OCI-LY1 (cell line): ENCODE data around the gene HGS.

Experiments used
- H2AFZ ChIP-seq: fragments of 200-600 bp; sonication (generic), shearing (Covaris generic); 2 replicates; pipeline ENCODE4 v1.6.0; 2014; ENCODE audit warnings: antibody characterized with exemption, mild to moderate bottlenecking, low read length
- H3F3A ChIP-seq: fragments of 200-600 bp; sonication (generic), shearing (Covaris generic); 2 replicates; pipeline ENCODE4 v1.6.0; 2014; ENCODE audit warnings: mild to moderate bottlenecking, antibody characterized with exemption, low read length, moderate library complexity; ENCODE audit not compliant: insufficient read depth
- H3K27ac ChIP-seq: fragments of 200-600 bp; sonication (generic); 2 replicates; pipeline ENCODE4 v1.5.1; 2014; ENCODE audit warnings: low read length, mixed run types, mild to moderate bottlenecking, low read depth; ENCODE audit not compliant: poor library complexity, severe bottlenecking
- H3K27me3 ChIP-seq: fragments of 200-600 bp; sonication (generic); 2 replicates; pipeline ENCODE4 v1.6.0; 2014; ENCODE audit warnings: antibody characterized with exemption, mild to moderate bottlenecking, low read length, moderate library complexity; ENCODE audit not compliant: insufficient read depth
- H3K36me3 ChIP-seq: fragments of 200-600 bp; sonication (generic); 2 replicates; pipeline ENCODE4 v1.6.1; 2014; ENCODE audit warnings: mild to moderate bottlenecking, antibody characterized with exemption, low read length, moderate library complexity, mixed read lengths; ENCODE audit not compliant: insufficient read depth
- H3K4me1 ChIP-seq: fragments of 200-600 bp; sonication (generic); 2 replicates; pipeline ENCODE4 v1.5.1; 2014; ENCODE audit warnings: mild to moderate bottlenecking, low read length, moderate library complexity; ENCODE audit not compliant: insufficient read depth, severe bottlenecking
- H3K4me2 ChIP-seq: fragments of 200-600 bp; sonication (generic), shearing (Covaris generic); 2 replicates; pipeline ENCODE4 v1.6.1; 2014; ENCODE audit warnings: low read length
- H3K4me3 ChIP-seq: fragments of 200-600 bp; sonication (generic); 2 replicates; pipeline ENCODE4 v1.5.1; 2014; ENCODE audit warnings: low read length, low read depth, mild to moderate bottlenecking, mixed read lengths; ENCODE audit not compliant: poor library complexity, severe bottlenecking
- H3K79me2 ChIP-seq: fragments of 200-600 bp; shearing (Covaris generic); 2 replicates; pipeline ENCODE4 v1.6.1; 2016; ENCODE audit warnings: mixed run types, low read length, mixed read lengths; ENCODE audit not compliant: insufficient read depth
- H3K9ac ChIP-seq: fragments of 200-600 bp; sonication (generic), shearing (Covaris generic); 2 replicates; pipeline ENCODE4 v1.6.1; 2014; ENCODE audit warnings: mild to moderate bottlenecking, low read length, mixed read lengths
- H3K9me2 ChIP-seq: fragments of 200-600 bp; sonication (generic), shearing (Covaris generic); 2 replicates; pipeline ENCODE4 v1.6.1; 2014; ENCODE audit warnings: low read depth, mild to moderate bottlenecking, low read length, mixed read lengths
- H3K9me3 ChIP-seq: fragments of 200-600 bp; shearing (Covaris generic); 2 replicates; pipeline ENCODE4 v1.6.1; 2014; ENCODE audit warnings: low read length, mixed read lengths
- H4K20me1 ChIP-seq: fragments of 200-600 bp; sonication (generic), shearing (Covaris generic); 2 replicates; pipeline ENCODE4 v1.6.0; 2016; ENCODE audit warnings: mild to moderate bottlenecking, low read length; ENCODE audit not compliant: insufficient read depth
- CTCF ChIP-seq: fragments of 200-600 bp; sonication (generic), shearing (Covaris generic); IDR thresholded peaks from 2 replicates; pipeline ENCODE4 v1.5.1; 2017; ENCODE audit warnings: mild to moderate bottlenecking, antibody characterized with exemption, low read length, moderate library complexity, mixed read lengths
- EZH2 ChIP-seq: fragments of 200-600 bp; sonication (generic), shearing (Covaris generic); IDR thresholded peaks from 2 replicates; pipeline ENCODE4 v1.8.0; 2017; ENCODE audit warnings: borderline replicate concordance, mixed run types, mild to moderate bottlenecking, antibody characterized with exemption, low read length, moderate library complexity, mixed read lengths

Gene HGS

GRCh38 chr17:81640011-81640410 lies 43.8 kb upstream of the HGS start:
- Histone ChIP-seq H4K20me1 (no peaks in the 10 kb centered on the region), H3K36me3 (no peaks in the 10 kb centered on the region), H3K27ac (no peak overlapping the region), H3K9ac (no peak overlapping the region), H3K9me3 (no peaks in the 10 kb centered on the region), H2AFZ (no peak overlapping the region), H3K79me2 (peaks cover 16% of the 10 kb centered on the region), H3K4me2 (no peak overlapping the region), H3K27me3 (peaks cover 6% of the 10 kb centered on the region; the same call in 1 of the 2 replicates), H3K9me2 (no peaks in the 10 kb centered on the region), H3K4me3 (no peak overlapping the region), H3F3A (no peaks in the 10 kb centered on the region), H3K4me1 (peaks cover 11% of the 10 kb centered on the region)
- TF ChIP-seq CTCF (no peak), EZH2 (no peak)

GRCh38 chr17:81641825-81642489 lies 41.9 kb upstream of the HGS start:
- Histone ChIP-seq H3K9me3 (no peaks in the 10 kb centered on the region), H3K4me3 (no peak overlapping the region), H3K4me1 (no peaks in the 10 kb centered on the region), H3K4me2 (no peak overlapping the region), H3K27ac (no peak overlapping the region), H3K9me2 (no peaks in the 10 kb centered on the region), H2AFZ (no peak overlapping the region), H3K36me3 (no peaks in the 10 kb centered on the region), H3K27me3 (peaks cover 6% of the 10 kb centered on the region; the same call in 1 of the 2 replicates), H3F3A (no peaks in the 10 kb centered on the region), H3K9ac (no peak overlapping the region), H4K20me1 (no peaks in the 10 kb centered on the region), H3K79me2 (no peaks in the 10 kb centered on the region)
- no peak for TF ChIP-seq CTCF
- TF ChIP-seq EZH2, result no peak

- no peaks in the 10 kb centered on the region; the same call in 1 of the 2 replicates for H3K36me3 ChIP-seq
- H3F3A ChIP-seq, result no peaks in the 10 kb centered on the region
- TF ChIP-seq CTCF, result no peak
- TF ChIP-seq EZH2, result no peak
- peaks cover 9% of the 10 kb centered on the region; the same call in 1 of the 2 replicates for H3K27me3 ChIP-seq
- no peaks in the 10 kb centered on the region for H4K20me1 ChIP-seq
- no peaks in the 10 kb centered on the region for H3K9me3 ChIP-seq
- H2AFZ ChIP-seq, result no peak overlapping the region
- H3K9ac ChIP-seq, result no peak overlapping the region
- H3K27ac ChIP-seq, result no peak overlapping the region
- H3K9me2 ChIP-seq, result no peaks in the 10 kb centered on the region
- no peaks in the 10 kb centered on the region for H3K4me1 ChIP-seq
- no peak overlapping the region for H3K4me3 ChIP-seq
- no peak overlapping the region for H3K4me2 ChIP-seq
- H3K79me2 ChIP-seq, result no peaks in the 10 kb centered on the region
These were observed 39.3 kb upstream of the HGS start for GRCh38 chr17:81644496-81644895.
